ENCODE data around the gene MMP2. TPM values are rescaled to one million over a fixed set of nuclear protein-coding genes. Genes with fewer than 3 reads are reported as not detected.
A peak's percentile ranks its signal among the peaks of the same experiment; 100 is the strongest.

Gene MMP2
- total RNA-seq, 1 experiment from 2014 or later: 53.0 TPM

- no peaks in the 10 kb centered on the region for H3K36me3 ChIP-seq
- H3K27me3 ChIP-seq: peaks cover 2% of the 10 kb centered on the region; the same call in 1 of the 2 replicates
- H3K4me3 ChIP-seq: no peak overlapping the region
- DNase-seq: no peak
- peaks cover 5% of the 10 kb centered on the region for H3K9me3 ChIP-seq
These were observed 42.8 kb downstream of the MMP2 start for GRCh38 chr16:55521792-55522191.

- H3K27me3 ChIP-seq: peaks cover 12% of the 10 kb centered on the region
- no peak for DNase-seq
- no peaks in the 10 kb centered on the region for H3K36me3 ChIP-seq
- H3K4me3 ChIP-seq: no peak overlapping the region
- peaks cover 5% of the 10 kb centered on the region for H3K9me3 ChIP-seq
These were observed 47.4 kb downstream of the MMP2 start for GRCh38 chr16:55526441-55526840.

- Histone ChIP-seq H3K4me3 (no peak overlapping the region), H3K36me3 (no peaks in the 10 kb centered on the region), H3K9me3 (no peaks in the 10 kb centered on the region), H3K27me3 (peaks cover 12% of the 10 kb centered on the region)
- DNase-seq: no peak
These were observed 48.9 kb downstream of the MMP2 start for GRCh38 chr16:55527885-55528284.

- no peak for DNase-seq
- no peaks in the 10 kb centered on the region for H3K36me3 ChIP-seq
- H3K9me3 ChIP-seq: no peaks in the 10 kb centered on the region
- no peak overlapping the region for H3K4me3 ChIP-seq
- H3K27me3 ChIP-seq: peaks cover 12% of the 10 kb centered on the region
These were observed 50.0 kb downstream of the MMP2 start for GRCh38 chr16:55529018-55529417.

GRCh38 chr16:55530316-55530856 is 51.4 kb downstream of the MMP2 start:
- Histone ChIP-seq H3K36me3 (no peaks in the 10 kb centered on the region), H3K4me3 (no peak overlapping the region), H3K27me3 (peaks cover 12% of the 10 kb centered on the region), H3K9me3 (no peaks in the 10 kb centered on the region)
- DNase-seq: no peak

GRCh38 chr16:55532227-55532626 is 53.2 kb downstream of the MMP2 start:
- H3K36me3 ChIP-seq: no peaks in the 10 kb centered on the region
- H3K4me3 ChIP-seq: no peak overlapping the region
- H3K27me3 ChIP-seq: peaks cover 9% of the 10 kb centered on the region; the same call in 1 of the 2 replicates
- no peaks in the 10 kb centered on the region for H3K9me3 ChIP-seq
- no peak for DNase-seq

GRCh38 chr16:55534756-55535155 is 55.8 kb downstream of the MMP2 start:
- Histone ChIP-seq H3K4me3 (no peak overlapping the region), H3K36me3 (no peaks in the 10 kb centered on the region), H3K27me3 (peaks cover 9% of the 10 kb centered on the region; the same call in 1 of the 2 replicates), H3K9me3 (no peaks in the 10 kb centered on the region)
- no peak for DNase-seq

GRCh38 chr16:55539049-55539448 is 60.1 kb downstream of the MMP2 start:
- no peak for DNase-seq
- H3K27me3 ChIP-seq: no peaks in the 10 kb centered on the region
- H3K36me3 ChIP-seq: no peaks in the 10 kb centered on the region

GRCh38 chr16:55539488-55539887 is 60.5 kb downstream of the MMP2 start:
- Histone ChIP-seq H3K4me3 (no peak overlapping the region), H3K9me3 (no peaks in the 10 kb centered on the region), H3K27me3 (no peaks in the 10 kb centered on the region), H3K36me3 (no peaks in the 10 kb centered on the region)
- DNase-seq: no peak

More at GRCh38 chr16:55539049-55539448, 60.1 kb downstream of the MMP2 start:
- no peaks in the 10 kb centered on the region for H3K9me3 ChIP-seq
- no peak overlapping the region for H3K4me3 ChIP-seq

GRCh38 chr16:55540221-55540620 is 61.2 kb downstream of the MMP2 start:
- Histone ChIP-seq H3K4me3 (no peak overlapping the region), H3K36me3 (no peaks in the 10 kb centered on the region), H3K9me3 (no peaks in the 10 kb centered on the region), H3K27me3 (no peaks in the 10 kb centered on the region)
- DNase-seq: no peak

- H3K9me3 ChIP-seq: no peaks in the 10 kb centered on the region
- no peak overlapping the region for H3K4me3 ChIP-seq
- DNase-seq: no peak
- no peaks in the 10 kb centered on the region for H3K27me3 ChIP-seq
- H3K36me3 ChIP-seq: no peaks in the 10 kb centered on the region
These were observed 63.6 kb downstream of the MMP2 start for GRCh38 chr16:55542459-55543082.

GRCh38 chr16:55543472-55543871 is 64.5 kb downstream of the MMP2 start:
- Histone ChIP-seq H3K4me3 (no peak overlapping the region), H3K27me3 (no peaks in the 10 kb centered on the region), H3K9me3 (no peaks in the 10 kb centered on the region), H3K36me3 (no peaks in the 10 kb centered on the region)
- no peak for DNase-seq

GRCh38 chr16:55552621-55553020 is 73.6 kb downstream of the MMP2 start:
- no peak overlapping the region for H3K4me3 ChIP-seq
- H3K27me3 ChIP-seq: no peaks in the 10 kb centered on the region
- peaks cover 16% of the 10 kb centered on the region for H3K9me3 ChIP-seq
- DNase-seq: peak; percentile 85
- H3K36me3 ChIP-seq: no peaks in the 10 kb centered on the region

GRCh38 chr16:55555436-55555835 is 76.4 kb downstream of the MMP2 start:
- no peaks in the 10 kb centered on the region for H3K36me3 ChIP-seq
- H3K9me3 ChIP-seq: peaks cover 16% of the 10 kb centered on the region
- no peak for DNase-seq
- H3K27me3 ChIP-seq: no peaks in the 10 kb centered on the region
- no peak overlapping the region for H3K4me3 ChIP-seq

Other genes starting within 250 kb of the MMP2 start
- gene IRX6, start 155.0 kb upstream of the MMP2 start, total RNA-seq (2014; rRNA removed; shearing (Covaris generic); ENCODE audit: low replicate concordance): 0.16 TPM in 1 of 2 replicates, not detected in the other
- not detected in 2 replicates for gene LPCAT2, start 29.9 kb downstream of the MMP2 start, total RNA-seq (2014; rRNA removed; shearing (Covaris generic); ENCODE audit: low replicate concordance)
- gene CAPNS2, start 87.5 kb downstream of the MMP2 start, total RNA-seq (2014; rRNA removed; shearing (Covaris generic); ENCODE audit: low replicate concordance): not detected in 2 replicates
- gene SLC6A2, start 176.8 kb downstream of the MMP2 start, total RNA-seq (2014; rRNA removed; shearing (Covaris generic); ENCODE audit: low replicate concordance): not detected in 2 replicates